IPS-NIHi7 (cell line): ENCODE results near the gene KANTR.

ENCODE experiments used
- DNase-seq: peaks from one replicate; pipeline ENCODE4 v3.0.0; 2012; ENCODE audit warnings: mixed read lengths; ENCODE audit errors: extremely low spot score

Gene KANTR

GRCh38 chrX:53081925-53082772 lies 11.8 kb upstream of the KANTR start, which contains the start of gene TSPYL2:
TSS of gene TSPYL2 (plus strand) at chrX:53082367. CDS start at chrX:53082499, 132 bp downstream.
- peak; percentile 83 for DNase-seq

GRCh38 chrX:53082773-53083616 lies 10.9 kb upstream of the KANTR start:
- DNase-seq: no peak

GRCh38 chrX:53084043-53084570 lies 9.8 kb upstream of the KANTR start:
- DNase-seq: no peak

- no peak for DNase-seq
Observed at GRCh38 chrX:53084863-53085262, 9.1 kb upstream of the KANTR start.

DNA sequence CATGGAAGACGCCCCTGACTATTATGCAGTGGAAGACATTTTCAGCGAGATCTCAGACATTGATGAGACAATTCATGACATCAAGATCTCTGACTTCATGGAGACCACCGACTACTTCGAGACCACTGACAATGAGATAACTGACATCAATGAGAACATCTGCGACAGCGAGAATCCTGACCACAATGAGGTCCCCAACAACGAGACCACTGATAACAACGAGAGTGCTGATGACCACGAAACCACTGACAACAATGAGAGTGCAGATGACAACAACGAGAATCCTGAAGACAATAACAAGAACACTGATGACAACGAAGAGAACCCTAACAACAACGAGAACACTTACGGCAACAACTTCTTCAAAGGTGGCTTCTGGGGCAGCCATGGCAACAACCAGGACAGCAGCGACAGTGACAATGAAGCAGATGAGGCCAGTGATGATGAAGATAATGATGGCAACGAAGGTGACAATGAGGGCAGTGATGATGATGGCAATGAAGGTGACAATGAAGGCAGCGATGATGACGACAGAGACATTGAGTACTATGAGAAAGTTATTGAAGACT lies 8.2 kb upstream of the KANTR start:
- no peak for DNase-seq

GRCh38 chrX:53086464-53086863 lies 7.5 kb upstream of the KANTR start:
- no peak for DNase-seq

DNA sequence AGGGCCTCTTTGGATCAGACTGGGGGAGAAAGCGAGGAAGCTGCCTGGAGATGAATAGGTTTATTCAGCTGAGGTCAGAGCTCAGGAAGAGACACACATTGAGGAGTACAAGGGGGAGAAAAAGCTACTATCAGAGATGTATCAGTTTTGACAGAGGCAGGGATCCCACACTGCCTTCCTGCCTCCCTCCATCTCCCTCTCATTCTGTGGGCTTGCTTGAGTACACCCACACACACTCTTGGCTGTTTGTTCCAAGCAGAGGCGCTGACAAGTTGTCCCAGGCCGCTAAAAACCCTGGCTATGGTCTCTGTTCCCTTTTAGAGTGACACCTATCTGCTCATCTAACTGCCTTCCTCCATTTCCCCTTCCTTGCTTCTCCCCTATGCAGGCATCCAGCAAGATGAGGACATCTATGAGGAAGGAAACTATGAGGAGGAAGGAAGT lies 6.5 kb upstream of the KANTR start:
- DNase-seq: no peak

DNA sequence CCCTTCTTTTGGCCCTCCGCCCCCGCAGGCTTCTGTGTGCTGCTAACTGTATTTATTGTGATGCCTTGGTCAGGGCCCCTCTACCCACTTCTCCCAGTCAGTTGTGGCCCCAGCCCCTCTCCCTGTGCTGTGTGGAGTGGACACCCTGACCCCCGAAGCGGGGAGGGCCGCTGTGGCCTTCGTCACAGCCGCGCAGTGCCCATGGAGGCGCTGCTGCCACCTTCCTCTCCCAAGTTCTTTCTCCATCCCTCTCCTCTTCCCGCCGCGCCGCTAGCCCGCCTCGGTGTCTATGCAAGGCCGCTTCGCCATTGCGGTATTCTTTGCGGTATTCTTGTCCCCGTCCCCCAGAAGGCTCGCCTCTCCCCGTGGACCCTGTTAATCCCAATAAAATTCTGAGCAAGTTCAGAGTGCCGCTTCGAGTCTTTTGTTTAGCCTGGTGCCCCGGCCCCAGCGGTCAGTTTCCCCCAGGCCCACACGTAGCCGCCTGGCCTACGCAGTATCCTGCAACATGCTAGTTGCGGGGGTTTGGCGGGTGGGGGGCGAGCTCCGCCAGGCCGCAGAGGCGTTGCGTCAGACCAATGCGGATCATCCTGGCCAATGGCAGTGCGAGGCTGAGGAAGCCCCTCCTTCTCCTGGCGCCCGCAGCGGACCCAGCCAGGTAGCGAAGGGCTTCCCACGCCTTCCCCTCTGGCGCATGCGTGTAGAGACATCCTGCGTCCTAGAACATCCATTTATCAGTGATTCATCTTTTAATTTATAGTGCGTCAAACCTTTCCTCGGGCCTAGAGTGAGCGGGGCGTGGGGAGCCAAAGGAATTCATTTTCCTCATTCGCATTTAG lies 5.6 kb upstream of the KANTR start:
- DNase-seq: peak; percentile 80

DNA sequence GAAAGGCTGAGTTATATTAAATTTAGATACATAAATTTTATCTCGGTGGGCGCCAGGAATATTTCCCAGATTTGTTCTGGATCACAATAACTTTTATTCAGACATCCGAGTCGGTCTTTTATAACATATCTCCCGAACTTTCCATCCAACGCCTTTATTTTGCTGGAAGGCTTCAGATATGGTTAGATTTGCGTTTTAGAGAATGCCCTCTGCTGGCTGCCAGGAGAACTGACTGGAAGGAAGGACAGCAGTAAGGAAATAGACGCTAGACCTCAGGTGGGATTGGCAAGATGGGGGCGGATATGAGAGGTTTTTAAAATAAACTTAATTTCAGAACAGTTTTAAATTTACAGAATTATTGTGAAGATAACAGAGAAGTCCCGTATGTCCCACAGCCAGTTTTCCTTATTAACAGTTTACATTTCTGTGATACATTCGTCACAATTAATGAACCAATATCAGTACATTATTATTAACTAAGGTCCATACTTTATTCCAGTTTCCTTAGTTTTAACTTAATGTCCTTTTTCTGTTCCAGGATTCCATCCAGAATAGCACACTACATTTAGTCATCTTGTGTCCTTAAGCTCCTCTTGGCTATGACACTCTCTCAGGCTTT lies 4.6 kb upstream of the KANTR start:
- DNase-seq: peak; percentile 40

- no peak for DNase-seq
Observed at GRCh38 chrX:53089925-53090324, 4.0 kb upstream of the KANTR start.

GRCh38 chrX:53091354-53091753 lies 2.6 kb upstream of the KANTR start:
- DNase-seq: no peak

- DNase-seq: peak; percentile 49
Observed at GRCh38 chrX:53093177-53093655, 726 bp upstream of the KANTR start.

GRCh38 chrX:53094582-53094905 lies 602 bp downstream of the KANTR start:
- DNase-seq: no peak

DNA sequence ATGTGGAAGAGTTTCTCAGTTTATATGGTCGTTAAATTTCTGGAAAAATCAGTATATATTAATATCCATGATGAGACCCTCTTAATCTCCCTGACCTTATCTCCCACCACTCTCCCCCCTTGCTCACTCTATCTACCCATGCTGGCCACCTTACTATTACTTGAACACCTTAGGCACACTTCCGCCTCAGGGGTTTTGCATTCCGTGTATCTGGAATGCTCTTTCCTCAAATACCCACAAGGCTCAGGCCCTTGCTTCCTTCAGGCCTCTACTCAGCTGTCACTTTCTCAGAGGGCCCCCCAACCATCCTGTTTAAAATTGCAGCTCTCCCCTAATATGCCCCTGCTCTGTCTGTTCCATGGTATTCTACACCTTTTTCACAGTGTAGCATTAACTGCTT lies 1.9 kb downstream of the KANTR start:
- DNase-seq: no peak

DNA sequence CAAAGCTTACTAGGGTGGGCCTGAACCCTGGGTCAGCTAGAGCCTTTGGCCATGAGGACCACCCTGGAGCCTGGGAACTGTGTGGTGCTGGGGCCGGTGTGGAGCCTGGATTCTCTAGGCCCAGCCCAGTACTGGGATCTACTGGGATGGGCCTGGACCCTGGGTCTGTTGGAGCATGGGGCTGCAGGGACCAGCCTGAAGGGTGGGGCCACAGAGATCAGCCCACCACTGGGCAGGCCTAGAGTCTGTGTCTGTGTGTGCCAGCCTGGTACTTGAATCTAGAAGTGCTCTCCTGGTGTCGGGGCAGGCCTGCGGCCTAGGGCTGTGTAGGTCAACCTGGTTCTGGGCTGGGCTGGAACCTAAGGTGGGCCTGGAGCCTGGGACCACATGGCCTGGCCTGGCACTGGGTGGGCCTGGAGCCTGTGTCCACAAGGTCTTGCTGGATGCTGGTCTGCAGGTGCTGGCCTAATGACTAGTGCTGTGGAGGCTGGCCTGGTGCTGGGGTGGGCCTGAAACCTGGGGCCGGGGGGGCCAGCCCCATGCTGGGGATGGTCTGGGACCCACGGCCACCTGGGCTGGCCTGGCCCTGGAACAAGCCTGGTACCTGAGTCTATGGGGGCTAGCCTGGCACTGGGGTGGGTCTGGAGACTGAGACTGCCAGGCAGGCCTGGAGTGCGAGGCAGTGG lies 21.1 kb downstream of the KANTR start:
- DNase-seq: no peak

- DNase-seq: no peak
Observed at GRCh38 chrX:53115550-53115874, 21.6 kb downstream of the KANTR start.

- DNase-seq: no peak
Observed at GRCh38 chrX:53116101-53116500, 22.2 kb downstream of the KANTR start.

GRCh38 chrX:53122013-53122412 lies 28.1 kb downstream of the KANTR start:
- DNase-seq: no peak

DNA sequence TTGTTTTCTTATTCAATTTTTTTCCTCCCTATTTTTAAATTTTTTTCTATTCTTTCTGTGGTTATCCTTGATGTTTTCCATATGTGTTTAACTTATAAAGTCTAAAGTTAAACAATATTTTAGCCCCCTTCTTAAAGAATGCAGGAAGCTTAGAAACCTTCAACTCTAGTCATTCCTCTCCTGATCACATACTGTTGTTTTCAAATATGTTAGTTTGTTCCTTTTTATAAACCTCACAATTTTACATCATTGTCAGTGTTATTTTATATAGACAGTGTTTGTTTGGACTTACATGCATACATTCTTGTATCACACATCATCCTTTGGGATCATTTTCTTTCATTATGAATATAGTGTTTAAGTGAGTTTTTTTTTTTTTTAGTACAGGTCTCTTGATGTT lies 31.6 kb downstream of the KANTR start:
- DNase-seq: no peak

GRCh38 chrX:53126377-53126776 lies 32.4 kb downstream of the KANTR start:
- DNase-seq: no peak
